COR-L47 (cell line): ENCODE data around the gene EEF1G.
"Not testable (repeated sequence)": the region's sequence is repeated elsewhere in the genome, so short reads cannot be mapped to it uniquely, and the experiment has no call there.

Experiments
- DNase-seq: peaks from one replicate; lab custom pipeline; 2025; lab: John Stamatoyannopoulos, UW

The EEF1G gene

GRCh38 chr11:62577046-62577714 lies 3.5 kb upstream of the EEF1G start:
- DNase-seq = no peak

- no peak for DNase-seq
These were observed 2.1 kb upstream of the EEF1G start for GRCh38 chr11:62575837-62576236.

- DNase-seq = no peak
These were observed 1.5 kb upstream of the EEF1G start for GRCh38 chr11:62575156-62575555.

GRCh38 chr11:62574363-62575071 lies 826 bp upstream of the EEF1G start:
- no peak for DNase-seq

GRCh38 chr11:62573006-62573591 lies 592 bp downstream of the EEF1G start:
- no peak for DNase-seq

GRCh38 chr11:62572431-62572830 lies 1.3 kb downstream of the EEF1G start:
- DNase-seq = no peak

GRCh38 chr11:62571493-62571892 lies 2.2 kb downstream of the EEF1G start:
- not testable (repeated sequence) for DNase-seq

- DNase-seq = not testable (repeated sequence)
These were observed 2.8 kb downstream of the EEF1G start for GRCh38 chr11:62570903-62571302.

- no peak for DNase-seq
These were observed 4.1 kb downstream of the EEF1G start for GRCh38 chr11:62569611-62570010.

- no peak for DNase-seq
These were observed 6.6 kb downstream of the EEF1G start for GRCh38 chr11:62567018-62567633.

- DNase-seq = no peak
These were observed 7.4 kb downstream of the EEF1G start for GRCh38 chr11:62566247-62566646.

GRCh38 chr11:62565100-62565802 lies 8.4 kb downstream of the EEF1G start:
- no peak for DNase-seq

GRCh38 chr11:62561677-62562230 lies 11.9 kb downstream of the EEF1G start:
- DNase-seq = not testable (repeated sequence)

GRCh38 chr11:62560566-62561103 lies 13.1 kb downstream of the EEF1G start:
- DNase-seq = no peak

- DNase-seq = not testable (repeated sequence)
These were observed 14.1 kb downstream of the EEF1G start for GRCh38 chr11:62559626-62560025.

GRCh38 chr11:62559204-62559603 lies 14.5 kb downstream of the EEF1G start:
- DNase-seq = no peak

GRCh38 chr11:62558669-62559068 lies 15.0 kb downstream of the EEF1G start:
- DNase-seq = no peak

- no peak for DNase-seq
These were observed 16.6 kb downstream of the EEF1G start for GRCh38 chr11:62556875-62557631.

GRCh38 chr11:62556108-62556874 lies 17.4 kb downstream of the EEF1G start:
- DNase-seq = no peak

GRCh38 chr11:62555464-62556107 lies 18.1 kb downstream of the EEF1G start:
- no peak for DNase-seq
